ENCODE data around the gene SGSM1.

DNA sequence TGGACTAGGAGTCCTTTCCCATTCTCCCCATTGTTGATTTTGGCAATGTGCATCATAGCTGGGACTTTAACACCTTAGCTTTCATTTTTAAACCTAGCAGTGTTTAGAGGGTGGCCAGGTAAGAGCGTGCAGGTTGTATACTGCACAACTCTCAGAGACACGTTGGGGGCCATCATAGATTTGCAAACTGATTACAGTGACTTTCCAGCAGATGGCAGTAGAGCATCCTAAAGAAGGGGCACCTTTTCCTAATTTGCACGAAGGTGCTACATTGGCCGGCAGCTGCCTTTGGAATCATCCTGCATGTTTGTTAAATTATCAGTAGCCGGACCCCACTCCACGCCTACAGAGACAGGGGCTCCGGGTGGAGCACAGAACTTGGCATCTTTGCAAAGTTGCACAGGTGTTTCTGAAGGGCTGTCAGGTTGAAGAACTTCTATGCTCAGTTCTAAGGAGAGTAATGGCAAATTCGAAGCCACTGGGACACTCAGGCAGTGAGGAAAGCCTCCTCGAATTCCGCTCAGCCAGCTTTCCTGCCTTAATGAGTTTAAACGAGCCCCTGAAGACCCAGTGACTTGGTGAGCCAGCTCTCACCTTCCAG lies 132.8 kb downstream of the SGSM1 start:
- peak; percentile 25; the same call in 1 of the 2 replicates for TF ChIP-seq GATA2 (CRISPR knock-in tag; IDR thresholded peaks at IDR 0.05)
- TF ChIP-seq, protein P1, sequence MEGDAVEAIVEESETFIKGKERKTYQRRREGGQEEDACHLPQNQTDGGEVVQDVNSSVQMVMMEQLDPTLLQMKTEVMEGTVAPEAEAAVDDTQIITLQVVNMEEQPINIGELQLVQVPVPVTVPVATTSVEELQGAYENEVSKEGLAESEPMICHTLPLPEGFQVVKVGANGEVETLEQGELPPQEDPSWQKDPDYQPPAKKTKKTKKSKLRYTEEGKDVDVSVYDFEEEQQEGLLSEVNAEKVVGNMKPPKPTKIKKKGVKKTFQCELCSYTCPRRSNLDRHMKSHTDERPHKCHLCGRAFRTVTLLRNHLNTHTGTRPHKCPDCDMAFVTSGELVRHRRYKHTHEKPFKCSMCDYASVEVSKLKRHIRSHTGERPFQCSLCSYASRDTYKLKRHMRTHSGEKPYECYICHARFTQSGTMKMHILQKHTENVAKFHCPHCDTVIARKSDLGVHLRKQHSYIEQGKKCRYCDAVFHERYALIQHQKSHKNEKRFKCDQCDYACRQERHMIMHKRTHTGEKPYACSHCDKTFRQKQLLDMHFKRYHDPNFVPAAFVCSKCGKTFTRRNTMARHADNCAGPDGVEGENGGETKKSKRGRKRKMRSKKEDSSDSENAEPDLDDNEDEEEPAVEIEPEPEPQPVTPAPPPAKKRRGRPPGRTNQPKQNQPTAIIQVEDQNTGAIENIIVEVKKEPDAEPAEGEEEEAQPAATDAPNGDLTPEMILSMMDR (IDR thresholded peaks at IDR 0.05 in 2 of 3, conservative IDR thresholded peaks at IDR 0.05 in 1 of 3; ENCODE audit: insufficient read depth in 2 of 3, low read depth in 1 of 3, low read length in 3 of 3), result peak; percentile 60 to 64 (median 63)
- no peak for TF ChIP-seq SREBF2 (CRISPR knock-in tag; IDR thresholded peaks at IDR 0.05)
- TF ChIP-seq TRIM24 (IDR thresholded peaks at IDR 0.05), result no peak
- no peak for TF ChIP-seq FOXA1 (IDR thresholded peaks at IDR 0.05; ENCODE audit: borderline replicate concordance)
